K562 (cell line): ENCODE data around the gene RAB17. TPM values are rescaled to one million over a fixed set of nuclear protein-coding genes. Genes with fewer than 3 reads are reported as not detected.

Experiments
- BCOR ChIP-seq: fragments of 450-650 bp; IDR thresholded peaks from 2 replicates; pipeline ENCODE4 v1.6.1; 2016
- BHLHE40 ChIP-seq: IDR thresholded peaks from 2 replicates; pipeline ENCODE4 v1.6.1; 2011; ENCODE audit warnings: low read length, improper control_type of control experiment
- BRD4 ChIP-seq: fragments of 200-600 bp; sonication (generic); IDR thresholded peaks from 2 replicates; pipeline ENCODE4 v1.6.1; 2017; ENCODE audit warnings: inconsistent platforms
- C11orf30 ChIP-seq: fragments of 450-650 bp; IDR thresholded peaks from 2 replicates; pipeline ENCODE4 v1.6.1; 2016; ENCODE audit warnings: low read depth, mild to moderate bottlenecking
- CAMTA2 ChIP-seq: fragments of 250-450 bp; sonication (Bioruptor Pico); conservative IDR thresholded peaks from 2 replicates; pipeline ENCODE4 v1.5.1; 2022
- CHCHD3 ChIP-seq: fragments of 250-450 bp; sonication (Bioruptor Pico); IDR thresholded peaks from 2 replicates; pipeline ENCODE4 v2.1.2; 2022; ENCODE audit warnings: mild to moderate bottlenecking
- GABPA ChIP-seq: fragments of 200-800 bp; sonication (Bioruptor generic); conservative IDR thresholded peaks from 2 replicates; pipeline ENCODE4 v1.6.1; 2016; ENCODE audit warnings: low read depth, missing genetic modification characterization, missing compliant biosample characterization
- MAFF ChIP-seq: IDR thresholded peaks from 2 replicates; pipeline ENCODE4 v1.6.1; 2012; ENCODE audit warnings: low read length, improper control_type of control experiment
- MAFG ChIP-seq: fragments of 450-650 bp; conservative IDR thresholded peaks from 2 replicates; pipeline ENCODE4 v1.6.1; 2016; ENCODE audit warnings: missing genetic modification characterization, missing compliant biosample characterization
- MYBL2 ChIP-seq, 2 experiments: fragments of 450-650 bp in 1 of 2; sonication (generic) in 1 of 2; formaldehyde crosslinking in 1 of 2; IDR thresholded peaks; 2 replicates each; pipeline versions ENCODE4 v1.6.1 to v1.8.1; 2017 to 2022; ENCODE audit warnings: borderline replicate concordance in 1 of 2, inconsistent platforms in 1 of 2, low read depth in 1 of 2, mild to moderate bottlenecking in 1 of 2, missing genetic modification reagents in 1 of 2, moderate library complexity in 1 of 2
- STAT5B ChIP-seq: fragments of 250-450 bp; sonication (Bioruptor Pico); IDR thresholded peaks from 2 replicates; pipeline ENCODE4 v1.8.0; 2021; ENCODE audit warnings: mild to moderate bottlenecking, inconsistent platforms
- TCFL5 ChIP-seq: fragments of 250-450 bp; sonication (Bioruptor Pico); conservative IDR thresholded peaks from 2 replicates; pipeline ENCODE4 v1.6.1; 2021; ENCODE audit warnings: mild to moderate bottlenecking, moderate library complexity, matching md5 sums
- XRCC4 ChIP-seq: IDR thresholded peaks from one replicate; pipeline ENCODE4 v1.6.1; 2011; ENCODE audit not compliant: insufficient read depth, insufficient read length; ENCODE audit errors: extremely low read depth
- ZBTB11 ChIP-seq, 3 experiments: fragments of 200-800 bp in 1 of 3; fragments of 250-450 bp in 1 of 3; fragments of 450-650 bp in 1 of 3; sonication (Bioruptor Pico) in 1 of 3; sonication (Bioruptor generic) in 1 of 3; formaldehyde crosslinking in 1 of 3; IDR thresholded peaks; 2 replicates each; pipeline versions ENCODE4 v1.6.1 to v1.8.0; 2016 to 2022; ENCODE audit warnings: mild to moderate bottlenecking in 2 of 3, missing genetic modification characterization in 2 of 3, missing compliant biosample characterization in 1 of 3, moderate library complexity in 1 of 3
- ZNF354B ChIP-seq: fragments of 250-450 bp; sonication (Bioruptor Pico); IDR thresholded peaks from 2 replicates; pipeline ENCODE4 v1.4.0; 2020
- ZNF75A ChIP-seq: fragments of 450-650 bp; formaldehyde crosslinking; IDR thresholded peaks from 2 replicates; pipeline ENCODE4 v1.4.0; 2020; ENCODE audit warnings: mild to moderate bottlenecking
- polyA plus RNA-seq, 8 experiments: library from polyadenylated mRNA; depleted of rRNA in 4 of 8; stranded (reverse) in 5 of 8; unstranded in 3 of 8; fragments of >200 nt; fragmentation: Nextera tagmentation in 2 of 8; fragmentation: Illumina TruSeq in 1 of 8; extraction: Ambion mirVana in 2 of 8; extraction: Trizol in 1 of 8; gene quantifications; 2 replicates each; pipeline versions ENCODE4 v1.2.1 to v1.2.3, GENCODE V29; 2011 to 2014; ENCODE audit warnings: inconsistent platforms in 1 of 8, missing spikeins in 1 of 8
- total RNA-seq, 7 experiments: library from RNA; depleted of rRNA in 6 of 7; stranded (reverse); fragments of >200 nt in 6 of 7; fragmentation: Illumina TruSeq in 2 of 7; extraction: Trizol in 2 of 7; gene quantifications; 2 replicates each; pipeline versions ENCODE4 v1.2.1 to v1.2.3, GENCODE V29; 2011 to 2021; ENCODE audit warnings: low replicate concordance in 1 of 7
- TF ChIP-seq, protein P1 (sequence below): fragments of 450-650 bp; IDR thresholded peaks from one replicate; pipeline ENCODE4 v1.6.1; 2018; ENCODE audit warnings: mild to moderate bottlenecking, moderate library complexity; ENCODE audit not compliant: partially characterized antibody
- TF ChIP-seq, protein P2 (sequence below): conservative IDR thresholded peaks from 2 replicates; pipeline ENCODE4 v1.6.1; 2011; ENCODE audit warnings: low read depth, mild to moderate bottlenecking, low read length; ENCODE audit not compliant: control insufficient read depth

Gene RAB17
- total and polyA plus RNA-seq, 9 of the 15 experiments (the other 6 are each of a cell fraction or from before 2014, with no cell fraction given): 0.13 TPM; not detected in 8

- TF ChIP-seq GABPA (tag): no peak
- TF ChIP-seq MYBL2 (IDR thresholded peaks at IDR 0.05; ENCODE audit: low read depth): no peak
- TF ChIP-seq MYBL2 (CRISPR knock-in tag; IDR thresholded peaks at IDR 0.05; ENCODE audit: borderline replicate concordance): no peak
- peak; percentile 83 for TF ChIP-seq MAFG (tag)
- TF ChIP-seq CHCHD3 (CRISPR knock-in tag): no peak
- no peak for TF ChIP-seq ZNF75A (CRISPR knock-in tag)
- TF ChIP-seq BHLHE40: no peak
- TF ChIP-seq ZBTB11 (CRISPR knock-in tag; IDR thresholded peaks at IDR 0.05): peak in 1 of 3 experiments; percentile 54; a peak in 1 of 6 replicates
- TF ChIP-seq ZNF354B (CRISPR knock-in tag): no peak
- TF ChIP-seq STAT5B (CRISPR knock-in tag): no peak
- no peak for TF ChIP-seq XRCC4
- TF ChIP-seq, protein P1, sequence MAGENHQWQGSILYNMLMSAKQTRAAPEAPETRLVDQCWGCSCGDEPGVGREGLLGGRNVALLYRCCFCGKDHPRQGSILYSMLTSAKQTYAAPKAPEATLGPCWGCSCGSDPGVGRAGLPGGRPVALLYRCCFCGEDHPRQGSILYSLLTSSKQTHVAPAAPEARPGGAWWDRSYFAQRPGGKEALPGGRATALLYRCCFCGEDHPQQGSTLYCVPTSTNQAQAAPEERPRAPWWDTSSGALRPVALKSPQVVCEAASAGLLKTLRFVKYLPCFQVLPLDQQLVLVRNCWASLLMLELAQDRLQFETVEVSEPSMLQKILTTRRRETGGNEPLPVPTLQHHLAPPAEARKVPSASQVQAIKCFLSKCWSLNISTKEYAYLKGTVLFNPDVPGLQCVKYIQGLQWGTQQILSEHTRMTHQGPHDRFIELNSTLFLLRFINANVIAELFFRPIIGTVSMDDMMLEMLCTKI: no peak
- no peak for TF ChIP-seq CAMTA2 (CRISPR knock-in tag)
- TF ChIP-seq BCOR: no peak
- TF ChIP-seq TCFL5: no peak
- no peak for TF ChIP-seq BRD4
- TF ChIP-seq C11orf30: peak; percentile 65; the same call in 1 of the 2 replicates
- TF ChIP-seq MAFF: peak; percentile 19; the same call in 1 of the 2 replicates
- TF ChIP-seq, protein P2, sequence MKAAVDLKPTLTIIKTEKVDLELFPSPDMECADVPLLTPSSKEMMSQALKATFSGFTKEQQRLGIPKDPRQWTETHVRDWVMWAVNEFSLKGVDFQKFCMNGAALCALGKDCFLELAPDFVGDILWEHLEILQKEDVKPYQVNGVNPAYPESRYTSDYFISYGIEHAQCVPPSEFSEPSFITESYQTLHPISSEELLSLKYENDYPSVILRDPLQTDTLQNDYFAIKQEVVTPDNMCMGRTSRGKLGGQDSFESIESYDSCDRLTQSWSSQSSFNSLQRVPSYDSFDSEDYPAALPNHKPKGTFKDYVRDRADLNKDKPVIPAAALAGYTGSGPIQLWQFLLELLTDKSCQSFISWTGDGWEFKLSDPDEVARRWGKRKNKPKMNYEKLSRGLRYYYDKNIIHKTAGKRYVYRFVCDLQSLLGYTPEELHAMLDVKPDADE: no peak
Observed at GRCh38 chr2:237558961-237559641, 31.4 kb downstream of the RAB17 start (continued).
